GM18909 (cell line): ENCODE results near the gene SLC49A3.
"Not testable (repeated sequence)": the region's sequence is repeated elsewhere in the genome, so short reads cannot be mapped to it uniquely, and the experiment has no call there.

Source experiments
- ATAC-seq: cut with Tn5 transposase; IDR thresholded peaks from one replicate; pipeline ENCODE4 v1.9.1; 2021; ENCODE audit warnings: mild to moderate bottlenecking; ENCODE audit not compliant: unreplicated experiment, poor library complexity

SLC49A3 gene

GRCh38 chr4:669806-670559 is 19.0 kb downstream of the SLC49A3 start:
- not testable (repeated sequence) for ATAC-seq

GRCh38 chr4:668219-668618 is 20.7 kb downstream of the SLC49A3 start:
- not testable (repeated sequence) for ATAC-seq

- ATAC-seq = no peak
Measured at GRCh38 chr4:667545-667925, 21.4 kb downstream of the SLC49A3 start.

GRCh38 chr4:666822-667544 is 22.0 kb downstream of the SLC49A3 start:
- no peak for ATAC-seq

- ATAC-seq = no peak
Measured at GRCh38 chr4:666436-666810, 22.5 kb downstream of the SLC49A3 start.

GRCh38 chr4:665751-666435 is 23.1 kb downstream of the SLC49A3 start:
- ATAC-seq = no peak

- no peak for ATAC-seq
Measured at GRCh38 chr4:665381-665750, 23.6 kb downstream of the SLC49A3 start.

- ATAC-seq = no peak
Measured at GRCh38 chr4:664713-665231, 24.2 kb downstream of the SLC49A3 start.

- ATAC-seq = peak; percentile 76
Measured at GRCh38 chr4:663438-664428, 25.2 kb downstream of the SLC49A3 start.

GRCh38 chr4:663046-663437 is 25.9 kb downstream of the SLC49A3 start:
- peak; percentile 2 for ATAC-seq

- no peak for ATAC-seq
Measured at GRCh38 chr4:661881-662761, 26.8 kb downstream of the SLC49A3 start.

GRCh38 chr4:661231-661630 is 27.7 kb downstream of the SLC49A3 start:
- no peak for ATAC-seq

- no peak for ATAC-seq
Measured at GRCh38 chr4:660401-660800, 28.6 kb downstream of the SLC49A3 start.

- no peak for ATAC-seq
Measured at GRCh38 chr4:659851-660250, 29.1 kb downstream of the SLC49A3 start.

- ATAC-seq = no peak
Measured at GRCh38 chr4:658681-659667, 30.0 kb downstream of the SLC49A3 start.

GRCh38 chr4:657834-658667 is 30.9 kb downstream of the SLC49A3 start:
- ATAC-seq = no peak

- no peak for ATAC-seq
Measured at GRCh38 chr4:657338-657833, 31.6 kb downstream of the SLC49A3 start.
